ENCODE measurements around the gene MDFI.
"Not testable (repeated sequence)": the region's sequence is repeated elsewhere in the genome, so short reads cannot be mapped to it uniquely, and the experiment has no call there.

Gene MDFI

DNA sequence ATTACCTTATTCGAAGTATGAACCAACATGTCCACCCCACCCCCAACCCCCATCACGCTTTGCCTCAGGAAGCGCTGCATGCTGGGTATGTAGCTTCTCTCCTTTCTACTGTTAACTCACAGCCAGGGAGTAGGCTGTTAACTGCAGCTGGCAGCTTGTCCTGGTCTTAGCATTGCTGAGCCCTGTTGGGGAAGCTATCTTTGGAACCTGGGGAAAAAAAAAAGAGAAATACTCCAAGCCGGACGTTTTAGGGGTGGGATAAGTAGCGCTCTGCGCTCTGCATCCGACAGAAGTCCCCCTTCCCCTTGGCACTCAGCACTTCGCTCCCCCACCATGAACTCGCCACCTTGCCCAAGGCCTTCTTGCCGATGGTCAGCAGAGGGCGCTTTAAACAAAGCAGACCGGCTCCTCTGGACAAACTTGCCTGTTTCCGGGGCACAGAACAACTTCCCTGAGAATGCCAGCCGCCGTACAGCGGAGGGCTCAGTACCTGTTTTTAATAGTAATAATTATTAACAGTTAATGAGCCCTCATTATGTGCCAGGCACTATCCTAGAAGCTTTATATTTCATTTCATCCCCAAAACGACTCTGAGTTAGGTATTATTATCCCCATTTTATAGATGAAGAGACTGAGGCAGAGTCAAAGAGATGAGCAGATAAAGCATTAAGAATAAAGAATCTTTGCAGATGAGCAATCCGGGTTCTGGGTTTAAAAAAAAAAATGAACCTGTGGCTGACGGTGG is 35.2 kb upstream of the MDFI start:
- peak; percentile 42 to 68 (median 60) for DNase-seq

DNA sequence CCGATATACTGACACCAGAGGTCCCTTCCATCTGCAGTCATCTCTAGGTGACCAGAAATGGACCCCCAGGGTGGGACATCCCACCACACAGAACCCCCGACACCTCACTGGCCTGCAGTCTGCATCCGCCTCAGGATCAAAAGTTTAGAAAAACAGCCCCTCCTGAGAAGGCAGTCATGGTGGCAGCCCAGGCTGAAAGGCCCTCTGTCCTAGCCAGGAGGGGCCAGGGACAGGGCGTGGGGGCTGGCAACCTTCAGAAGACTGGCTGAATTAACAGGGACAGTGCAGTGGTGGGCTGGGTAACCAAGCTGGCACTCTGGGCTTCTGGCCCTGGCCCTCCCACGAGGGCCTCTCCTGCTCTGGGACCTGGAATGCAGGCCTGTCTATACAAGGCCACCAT is 34.3 kb upstream of the MDFI start:
- no peak for DNase-seq

DNA sequence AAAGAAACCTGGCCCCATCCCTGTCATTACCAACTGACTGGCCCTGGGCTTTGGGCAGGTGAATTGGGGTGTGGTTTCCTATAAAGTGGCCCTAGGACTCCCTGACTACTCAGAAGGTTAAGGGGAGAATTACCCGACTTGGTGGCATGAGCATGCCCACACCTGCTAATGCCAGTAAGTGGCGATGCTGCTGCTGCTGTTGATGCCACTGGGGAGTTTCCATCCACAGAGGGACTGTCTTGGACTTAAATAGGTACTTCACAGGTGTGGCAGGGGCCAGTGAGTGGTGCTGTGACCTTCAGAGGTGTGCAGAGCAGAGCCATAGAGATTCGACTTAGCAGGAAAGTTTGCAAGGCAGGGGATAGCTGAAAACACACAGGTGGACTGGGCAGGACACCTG is 32.6 kb upstream of the MDFI start:
- DNase-seq: no peak

DNA sequence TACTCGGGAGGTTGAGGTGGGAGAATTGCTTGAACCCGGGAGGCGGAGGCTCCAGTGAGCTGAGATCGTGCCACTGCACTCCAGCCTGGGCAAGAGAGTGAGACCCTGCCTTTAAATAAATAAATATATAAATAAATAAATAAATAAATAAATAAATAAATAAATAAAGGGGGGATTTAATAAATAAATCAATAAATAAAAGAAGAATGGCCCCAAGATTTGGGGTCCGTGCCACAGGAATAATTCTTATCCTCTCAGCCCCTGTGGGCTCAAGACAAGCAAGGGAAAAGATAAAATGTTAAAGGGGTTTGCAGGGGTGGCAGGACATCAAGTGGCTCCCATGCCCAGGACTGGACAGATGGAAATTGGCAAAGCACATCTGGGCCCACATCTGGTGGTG is 31.2 kb upstream of the MDFI start:
- no peak for DNase-seq

DNA sequence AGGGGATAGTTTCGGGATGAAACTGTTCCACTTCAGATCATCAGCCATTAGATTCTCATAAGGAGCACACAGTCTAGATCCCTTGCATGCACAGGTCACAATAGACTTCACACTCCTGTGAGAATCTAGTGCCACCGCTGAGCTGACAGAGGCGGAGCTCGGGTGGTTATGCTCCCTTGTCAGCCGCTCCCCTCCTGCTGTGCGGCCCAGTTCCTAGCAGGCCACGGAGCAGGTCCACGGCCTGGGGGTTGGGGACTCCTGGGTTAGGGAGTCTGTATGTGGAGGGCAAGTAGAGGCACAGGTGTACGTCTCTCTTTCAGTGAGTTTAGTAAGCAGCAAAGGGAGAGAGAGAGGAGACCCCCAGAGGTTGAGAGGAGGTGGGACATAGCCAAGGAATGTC is 30.5 kb upstream of the MDFI start:
- no peak for DNase-seq

DNA sequence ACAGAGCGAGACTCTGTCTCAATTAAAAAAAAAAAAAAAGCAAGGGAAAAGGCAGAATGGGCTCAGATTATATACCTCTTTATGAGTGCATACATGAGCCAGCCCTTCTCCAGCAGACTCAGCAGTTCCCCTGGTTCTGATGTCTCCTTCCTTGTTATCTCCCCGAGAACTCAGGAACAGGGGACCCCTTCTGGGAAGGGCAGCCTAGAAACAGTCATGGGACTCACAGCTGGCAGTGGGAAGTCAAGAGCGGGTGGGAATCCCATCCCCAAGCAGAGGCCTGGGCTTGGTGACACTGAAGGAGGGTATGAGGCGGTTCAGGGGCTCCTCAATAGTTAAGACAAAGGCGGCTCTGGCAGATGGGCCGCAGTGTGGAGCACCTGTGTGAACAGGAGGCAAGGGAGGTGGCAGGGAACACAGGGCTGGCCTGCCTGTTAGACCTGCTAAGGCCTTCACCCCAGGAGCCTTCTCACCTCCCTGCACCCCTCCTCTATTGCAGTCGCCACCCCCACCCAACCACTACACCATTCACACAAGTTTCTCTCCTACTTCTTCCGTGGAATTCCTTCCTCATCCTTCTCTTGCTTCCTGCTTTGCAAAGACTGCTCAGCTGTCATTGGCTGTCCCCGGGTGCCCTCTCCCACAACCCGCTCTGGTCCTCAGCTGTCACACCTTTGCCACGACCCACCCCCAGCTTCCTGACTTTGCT is 29.7 kb upstream of the MDFI start:
- no peak for DNase-seq

DNA sequence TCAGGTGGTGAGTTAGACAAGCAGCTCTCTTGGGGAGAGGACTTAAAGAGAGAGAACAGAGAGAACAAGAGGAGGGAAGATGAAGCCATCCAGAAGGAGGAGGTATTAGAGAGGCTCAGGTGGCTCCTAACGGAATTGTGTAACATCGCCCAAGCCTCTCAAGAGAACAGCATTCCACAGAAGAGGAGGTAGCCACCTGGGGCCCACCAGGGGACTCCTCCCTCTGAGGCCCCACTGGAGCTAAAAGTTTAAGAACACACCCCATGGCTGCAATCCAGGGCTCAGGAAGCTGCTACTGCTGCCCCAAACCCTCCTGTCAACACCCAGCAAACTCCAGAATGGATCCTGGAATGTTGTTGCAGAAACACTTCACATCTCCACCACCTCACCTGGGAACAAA is 23.6 kb upstream of the MDFI start:
- DNase-seq: no peak

DNA sequence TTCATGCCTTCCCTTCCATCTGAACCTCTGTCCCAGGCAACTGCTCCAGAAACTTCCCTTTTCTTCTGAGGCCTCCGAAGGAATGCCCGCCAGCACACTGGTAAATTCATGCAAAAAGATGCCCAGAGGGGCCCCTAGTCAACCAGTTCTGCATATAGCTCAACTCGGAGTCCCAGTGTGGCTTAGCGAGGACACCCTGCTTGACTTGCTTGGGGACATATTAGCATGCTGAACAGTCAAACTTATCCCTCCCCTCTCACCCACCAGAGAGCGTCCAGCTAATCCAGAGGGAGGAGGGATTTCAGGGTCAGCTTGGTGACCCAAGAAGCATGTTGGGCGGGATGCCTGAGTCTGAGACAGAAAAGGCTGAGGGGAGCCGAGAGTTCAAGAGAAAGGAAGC is 23.0 kb upstream of the MDFI start:
- no peak for DNase-seq

DNA sequence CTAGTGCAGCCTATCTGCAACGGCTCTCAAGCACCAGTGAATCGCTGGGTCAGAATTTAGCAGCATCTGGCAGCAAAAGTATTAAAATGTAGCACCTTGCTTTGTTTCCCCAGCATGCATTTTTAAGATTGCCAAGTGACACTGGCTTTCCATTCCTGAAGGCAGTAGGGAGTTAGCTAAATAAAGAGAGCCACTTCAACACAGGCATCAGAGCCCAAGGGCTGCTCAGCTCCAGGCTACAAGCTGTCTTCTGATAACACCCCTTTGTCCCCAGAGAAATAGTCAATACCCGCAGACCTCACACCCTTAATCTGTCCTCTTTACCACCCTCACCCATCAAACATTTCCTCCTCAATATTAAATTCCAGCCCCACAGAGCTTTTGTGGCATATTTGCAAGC is 19.7 kb upstream of the MDFI start:
- no peak for DNase-seq

DNA sequence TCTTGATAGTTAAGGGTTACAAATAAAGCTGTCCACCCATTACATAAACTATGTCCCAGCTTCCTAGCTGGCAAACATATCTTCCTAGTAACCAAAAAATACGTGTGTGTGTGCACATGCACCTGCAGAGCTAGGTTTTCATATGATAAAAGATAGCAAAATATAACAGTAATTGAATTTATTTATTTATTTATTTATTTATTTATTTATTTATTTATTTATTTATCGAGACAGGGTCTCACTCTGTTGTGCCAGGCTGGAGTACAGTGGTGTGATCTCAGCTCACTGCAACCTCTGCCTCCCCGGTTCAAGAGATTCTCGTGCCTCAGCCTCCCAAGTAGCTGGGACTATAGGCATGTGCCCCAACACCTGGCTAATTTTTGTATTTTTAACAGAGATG is 19.1 kb upstream of the MDFI start:
- not testable (repeated sequence) for DNase-seq

DNA sequence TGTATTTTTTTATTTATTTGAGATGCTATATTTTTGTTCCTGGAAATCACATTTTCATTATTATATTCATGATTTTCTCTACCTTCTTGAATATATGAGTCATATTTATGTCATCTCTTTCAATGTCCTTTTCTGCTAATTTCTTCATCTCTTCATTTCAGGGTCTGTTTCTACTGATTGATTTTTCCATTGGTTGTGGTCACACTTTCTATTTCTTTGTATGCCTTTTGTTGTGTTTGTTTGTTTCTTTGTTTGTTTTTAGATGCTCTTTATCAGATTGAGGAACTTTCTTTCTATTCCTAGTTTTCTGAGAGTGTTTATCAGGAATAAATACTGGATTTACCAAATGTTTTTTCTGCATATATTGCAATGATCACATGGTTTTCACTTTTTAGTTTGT is 16.9 kb upstream of the MDFI start:
- DNase-seq: no peak

DNA sequence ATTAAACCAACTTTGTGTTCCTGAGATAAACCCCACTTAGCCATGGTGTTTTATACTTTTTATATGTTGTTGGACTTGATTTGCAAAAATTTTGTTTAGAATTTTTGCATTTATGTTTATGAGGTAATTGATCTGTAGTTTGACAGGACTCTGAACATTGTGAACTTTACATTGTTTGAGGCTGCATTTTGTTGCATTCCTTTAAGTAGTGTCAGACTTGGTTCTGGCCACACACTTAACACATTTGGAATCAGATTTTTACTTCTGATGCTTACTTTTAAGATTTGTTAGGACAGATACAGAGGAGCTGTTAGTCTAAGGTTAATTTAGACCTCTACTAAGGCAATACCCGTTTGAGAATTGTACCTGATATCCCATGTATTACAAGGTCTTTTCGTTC is 16.5 kb upstream of the MDFI start:
- DNase-seq: no peak

DNA sequence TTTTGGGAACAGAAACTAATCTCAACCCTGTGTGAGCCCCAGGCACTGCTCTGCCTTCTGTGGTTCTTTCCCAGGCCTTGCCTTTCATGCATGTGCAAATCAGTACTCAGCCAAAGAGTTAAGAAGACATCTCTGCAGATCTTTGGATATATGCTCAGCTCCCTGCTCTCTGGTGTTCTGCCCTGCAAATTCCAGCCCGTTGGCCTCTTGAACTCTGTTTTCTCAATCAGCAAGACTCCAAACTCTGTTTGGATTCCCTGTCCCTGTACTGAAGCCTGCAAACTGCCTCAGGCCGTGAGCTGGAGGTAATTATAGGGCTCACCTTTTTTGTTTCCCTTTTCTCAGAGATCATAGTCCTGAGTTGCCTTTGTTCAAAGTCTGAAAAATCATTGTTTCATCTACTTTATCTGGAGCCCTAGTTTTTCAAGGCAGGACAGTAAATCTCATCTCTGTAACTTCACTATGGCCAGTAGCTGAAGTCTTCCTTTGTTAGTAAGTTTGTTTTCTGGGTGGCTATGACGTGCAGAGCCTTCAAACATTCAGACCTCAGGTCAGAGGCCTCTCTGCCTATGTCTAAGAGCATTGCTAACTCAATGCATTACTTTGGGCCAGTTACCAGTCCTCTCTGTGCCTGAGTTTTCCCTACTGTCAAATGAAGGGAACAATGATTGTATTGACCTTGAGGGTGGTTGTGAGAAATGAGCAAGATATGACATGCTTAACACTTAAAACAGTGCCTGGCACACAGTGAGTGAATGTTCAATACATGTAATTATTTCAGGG is 15.9 kb upstream of the MDFI start:
- DNase-seq: no peak

DNA sequence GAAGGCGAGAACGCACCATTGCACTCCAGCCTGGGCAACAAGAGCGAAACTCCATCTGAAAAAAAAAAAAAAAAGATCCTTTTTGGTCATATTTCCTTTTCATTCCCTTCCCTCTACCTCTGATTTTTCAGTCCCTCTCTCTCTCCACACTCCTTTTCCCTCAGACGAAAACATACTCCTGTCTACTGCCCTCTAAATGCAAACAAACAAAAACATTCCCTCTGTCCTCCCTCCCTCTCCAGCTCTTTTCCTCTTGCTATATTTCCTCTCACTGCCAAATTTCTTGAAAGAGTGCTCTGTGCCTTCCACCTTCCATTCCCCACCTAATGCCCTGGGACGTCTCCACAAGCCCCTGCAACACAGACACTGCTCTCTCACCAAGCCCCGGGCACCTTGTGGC is 14.9 kb upstream of the MDFI start:
- no peak for DNase-seq

DNA sequence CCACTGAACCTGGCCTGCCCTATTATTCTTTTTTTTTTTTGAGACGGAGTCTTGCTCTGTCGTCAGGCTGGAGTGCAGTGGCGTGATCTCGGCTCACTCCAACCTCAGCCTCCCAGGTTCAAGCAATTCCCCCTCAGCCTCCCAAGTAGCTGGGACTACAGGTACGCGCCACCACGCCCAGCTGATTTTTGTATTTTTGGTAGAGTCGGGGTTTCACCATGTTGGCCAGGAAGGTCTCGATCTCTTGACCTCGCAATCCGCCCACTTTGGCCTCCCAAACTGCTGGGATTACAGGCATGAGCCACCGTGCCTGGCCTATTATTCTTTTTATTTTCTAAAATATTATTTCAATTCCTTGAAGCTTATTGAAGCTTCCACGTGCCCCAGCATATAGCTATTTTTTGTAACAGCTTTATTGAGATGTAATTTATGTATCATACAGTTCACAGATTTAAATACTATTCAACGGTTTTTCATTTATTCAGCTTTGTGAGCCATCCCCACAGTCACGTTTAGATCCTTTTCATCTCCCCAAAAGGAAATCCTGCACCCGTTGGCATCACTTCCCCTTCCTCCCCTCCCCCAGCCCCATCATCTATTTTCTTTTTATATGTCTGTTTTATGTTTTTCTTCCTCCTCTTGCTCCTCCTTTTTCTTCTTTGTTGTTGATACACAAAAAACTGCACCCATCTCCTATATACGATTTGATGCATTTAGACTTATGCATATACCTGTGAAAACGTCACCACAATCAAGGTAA is 13.5 kb upstream of the MDFI start:
- no peak for DNase-seq

DNA sequence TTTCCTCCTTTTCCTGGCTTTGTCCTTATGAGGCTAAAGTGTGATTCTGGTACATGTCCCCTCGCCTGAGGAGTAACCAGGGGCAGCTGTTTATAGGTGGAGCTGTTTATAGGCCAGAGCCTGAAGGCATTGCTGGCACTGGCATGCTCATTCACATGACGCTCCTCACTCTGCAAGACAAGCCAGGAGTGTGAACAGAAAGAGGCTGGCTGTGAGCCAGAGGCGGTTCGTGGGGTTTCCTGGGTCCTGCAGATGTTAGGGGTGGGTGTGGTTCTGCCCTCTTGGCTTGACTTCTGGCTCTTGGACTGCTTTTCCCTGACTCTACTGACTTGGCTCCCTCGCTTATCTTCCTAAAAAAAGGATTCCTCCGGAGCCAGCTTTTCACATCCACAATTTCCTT is 12.8 kb upstream of the MDFI start:
- no peak for DNase-seq

DNA sequence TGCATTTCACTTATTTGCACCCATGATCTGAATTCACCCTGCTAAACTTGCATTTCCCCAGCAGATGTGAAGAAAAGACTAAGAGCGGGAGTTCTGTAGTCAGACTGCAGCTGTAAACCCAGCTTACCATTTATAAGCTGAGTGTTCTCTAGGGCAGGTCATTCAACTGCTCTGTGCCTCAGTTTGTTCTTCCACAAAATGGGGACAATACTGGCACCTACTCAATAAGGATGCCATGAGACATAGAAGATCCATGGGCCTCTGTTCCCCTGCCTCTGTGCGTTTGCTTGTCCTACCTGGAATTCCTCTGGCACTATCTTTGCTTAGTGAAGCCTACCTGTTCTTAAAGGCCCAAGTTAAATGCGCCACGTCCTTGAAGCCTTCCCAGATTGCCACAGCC is 12.2 kb upstream of the MDFI start:
- DNase-seq: no peak

DNA sequence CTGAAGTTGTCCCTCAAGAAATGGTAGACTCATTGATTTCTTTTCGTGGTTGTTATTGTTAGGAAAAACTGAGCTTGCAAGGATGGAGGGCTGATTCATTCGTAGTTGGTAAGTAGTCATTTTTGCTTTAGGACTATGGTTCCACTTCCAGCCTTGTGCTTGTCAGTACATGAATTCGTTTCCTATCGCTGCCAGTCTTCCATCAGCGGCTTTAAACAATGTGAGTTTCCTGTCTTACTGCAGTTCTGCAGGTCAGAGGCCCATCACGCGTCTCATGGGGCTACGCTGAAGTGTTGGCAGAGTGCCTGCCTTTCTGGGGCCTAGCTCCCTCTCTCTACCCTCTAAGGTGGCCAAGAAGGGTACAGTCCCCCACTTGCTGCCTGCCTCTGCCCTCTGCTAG is 11.4 kb upstream of the MDFI start:
- no peak for DNase-seq

DNA sequence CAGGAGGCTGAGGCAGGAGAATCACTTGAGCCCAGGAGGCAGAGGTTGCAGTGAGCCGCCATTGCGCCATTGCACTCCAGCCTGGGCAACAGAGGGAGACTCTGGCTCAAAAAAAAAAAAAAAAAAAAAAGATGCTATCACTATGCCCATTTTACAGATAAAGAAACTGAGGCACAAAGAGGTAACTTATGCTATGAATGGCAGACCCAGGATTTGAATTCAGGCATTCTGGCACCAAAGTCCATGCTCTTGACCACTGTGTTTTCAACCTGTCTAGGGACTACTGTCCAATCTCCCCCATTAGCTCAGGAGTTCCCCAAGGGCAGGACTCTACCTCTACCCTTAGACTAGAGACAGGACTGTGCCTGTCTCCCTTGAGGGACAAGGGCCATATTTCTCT is 9.1 kb upstream of the MDFI start:
- no peak for DNase-seq

DNA sequence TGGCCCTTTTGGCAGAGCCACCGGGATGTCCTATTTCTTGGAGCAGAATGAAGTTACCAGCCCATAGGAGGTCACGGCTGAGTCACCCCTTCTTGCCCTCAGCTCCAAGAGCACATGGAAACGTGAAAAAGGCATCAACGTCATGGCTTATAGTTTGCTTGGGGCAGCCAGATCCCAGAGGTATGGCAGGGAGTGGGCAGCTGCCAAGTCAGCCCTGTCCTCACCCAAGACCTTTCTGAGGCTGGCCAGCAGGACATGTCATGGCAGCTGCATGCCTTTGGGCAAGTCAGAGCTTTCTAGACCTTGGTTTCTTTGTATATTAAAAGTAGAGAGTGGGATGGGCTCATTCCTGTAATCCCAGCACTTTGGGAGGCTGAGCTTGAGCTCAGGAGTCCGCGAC is 8.2 kb upstream of the MDFI start:
- no peak for DNase-seq

DNA sequence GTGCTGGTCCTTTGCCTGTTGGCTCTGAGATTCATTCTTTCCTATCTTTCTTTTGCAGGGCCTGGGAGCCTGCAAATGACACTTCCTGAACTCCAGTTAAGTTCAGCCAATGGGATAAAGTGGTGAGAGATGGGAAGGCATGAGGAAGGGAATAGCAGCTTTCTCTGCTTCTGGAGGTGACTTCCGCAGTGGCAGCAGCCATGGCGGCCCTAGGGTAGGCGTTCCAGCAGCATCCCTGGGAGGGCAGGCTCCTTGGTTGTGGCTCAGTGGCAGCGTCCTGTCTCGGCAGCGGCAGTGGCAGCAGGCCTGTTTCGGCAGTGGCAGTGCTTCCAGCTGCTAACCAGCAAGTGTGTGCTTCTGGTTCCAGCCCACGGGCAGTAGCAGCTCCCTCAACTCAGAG is 7.3 kb upstream of the MDFI start:
- no peak for DNase-seq

DNA sequence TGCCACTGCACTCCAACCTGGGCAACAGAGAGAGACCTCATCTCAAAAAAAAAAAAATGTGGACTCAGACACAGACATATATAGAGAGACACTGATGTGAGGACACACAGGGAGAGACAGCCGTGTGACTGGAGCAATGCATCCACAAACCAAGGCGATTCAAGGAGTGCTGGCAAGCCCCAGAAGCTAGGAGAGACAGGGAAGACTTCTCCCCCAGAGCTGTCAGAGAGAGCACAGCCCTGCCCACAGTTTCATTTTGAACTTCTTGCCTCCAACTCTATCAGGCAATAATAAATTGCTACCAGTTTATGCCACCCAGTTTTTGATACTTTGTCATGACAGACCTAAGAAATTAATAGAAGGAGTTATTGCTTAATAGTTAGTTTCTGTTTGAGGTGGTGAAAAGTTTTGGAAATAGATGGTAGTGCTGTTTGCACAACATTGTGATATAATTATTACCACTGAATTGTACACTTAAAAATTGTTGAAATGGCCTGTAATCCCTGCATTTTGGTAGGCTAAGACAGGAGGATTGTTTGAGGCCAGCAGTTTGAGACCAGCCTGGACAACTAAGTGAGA is 5.1 kb upstream of the MDFI start:
- no peak for DNase-seq

DNA sequence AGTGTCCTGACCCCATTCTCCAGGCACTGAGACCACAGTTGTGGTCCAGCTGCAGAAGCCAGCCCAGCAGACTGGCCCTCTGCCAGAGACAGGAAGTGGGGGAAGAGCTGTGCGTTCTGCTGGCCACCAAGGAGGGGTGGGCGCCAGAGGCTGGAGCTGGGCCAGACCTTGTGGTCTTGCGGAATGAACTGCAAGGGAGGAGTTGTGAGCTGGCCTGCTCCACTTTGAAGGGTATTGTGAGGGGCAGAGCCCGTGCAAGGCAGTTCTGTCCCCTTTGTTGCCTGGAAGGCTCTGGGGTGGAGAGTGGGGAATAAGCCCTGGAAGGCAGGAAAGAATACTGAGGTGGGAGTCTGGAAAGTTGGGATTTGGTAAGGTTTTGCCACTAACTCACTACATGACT is 3.6 kb upstream of the MDFI start:
- DNase-seq: no peak
